ENCODE measurements around the gene GGT6.

GGT6 gene

GRCh38 chr17:4522661-4523060, 37.7 kb downstream of the GGT6 start:
- no peaks in the 10 kb centered on the region for H3K36me3 ChIP-seq (ENCODE audit: insufficient read depth, low read length)
- H3K9ac ChIP-seq (ENCODE audit: low read length) = no peak overlapping the region
- H3K4me1 ChIP-seq (ENCODE audit: insufficient read depth, low read length) = peaks cover 5% of the 10 kb centered on the region
- no peak overlapping the region for H3K27ac ChIP-seq (ENCODE audit: low read depth, low read length)
- no peaks in the 10 kb centered on the region for H3K27me3 ChIP-seq (ENCODE audit: control insufficient read depth in 1 of 2, insufficient read depth in 2 of 2, low read length in 2 of 2)
- no peaks in the 10 kb centered on the region for H3K9me3 ChIP-seq (ENCODE audit: low read length)
- H3K4me3 ChIP-seq (ENCODE audit: low read depth in 1 of 2, low read length in 2 of 2) = no peak overlapping the region

GRCh38 chr17:4520894-4521600, 39.3 kb downstream of the GGT6 start:
- no peak overlapping the region for H3K27ac ChIP-seq (ENCODE audit: low read depth, low read length)
- H3K36me3 ChIP-seq (ENCODE audit: insufficient read depth, low read length) = no peaks in the 10 kb centered on the region
- no peak overlapping the region for H3K4me3 ChIP-seq (ENCODE audit: low read depth in 1 of 2, low read length in 2 of 2)
- no peaks in the 10 kb centered on the region for H3K27me3 ChIP-seq (ENCODE audit: control insufficient read depth in 1 of 2, insufficient read depth in 2 of 2, low read length in 2 of 2)
- H3K9me3 ChIP-seq (ENCODE audit: low read length) = no peaks in the 10 kb centered on the region
- no peak overlapping the region for H3K9ac ChIP-seq (ENCODE audit: low read length)
- H3K4me1 ChIP-seq (ENCODE audit: insufficient read depth, low read length) = peaks cover 5% of the 10 kb centered on the region

GRCh38 chr17:4520060-4520893, 40.1 kb downstream of the GGT6 start:
- no peak overlapping the region for H3K9ac ChIP-seq (ENCODE audit: low read length)
- no peak overlapping the region for H3K27ac ChIP-seq (ENCODE audit: low read depth, low read length)
- H3K9me3 ChIP-seq (ENCODE audit: low read length) = no peaks in the 10 kb centered on the region
- peaks cover 5% of the 10 kb centered on the region for H3K4me1 ChIP-seq (ENCODE audit: insufficient read depth, low read length)
- no peaks in the 10 kb centered on the region for H3K36me3 ChIP-seq (ENCODE audit: insufficient read depth, low read length)
- no peak overlapping the region for H3K4me3 ChIP-seq (ENCODE audit: low read depth in 1 of 2, low read length in 2 of 2)
- no peaks in the 10 kb centered on the region for H3K27me3 ChIP-seq (ENCODE audit: control insufficient read depth in 1 of 2, insufficient read depth in 2 of 2, low read length in 2 of 2)

GRCh38 chr17:4519361-4519788, 41.0 kb downstream of the GGT6 start:
- Histone ChIP-seq H3K27ac (ENCODE audit: low read depth, low read length) (no peak overlapping the region), H3K4me3 (ENCODE audit: low read depth in 1 of 2, low read length in 2 of 2) (no peak overlapping the region), H3K4me1 (ENCODE audit: insufficient read depth, low read length) (peaks cover 5% of the 10 kb centered on the region), H3K9ac (ENCODE audit: low read length) (no peak overlapping the region), H3K9me3 (ENCODE audit: low read length) (no peaks in the 10 kb centered on the region), H3K36me3 (ENCODE audit: insufficient read depth, low read length) (no peaks in the 10 kb centered on the region), H3K27me3 (ENCODE audit: control insufficient read depth in 1 of 2, insufficient read depth in 2 of 2, low read length in 2 of 2) (no peaks in the 10 kb centered on the region)

- Histone ChIP-seq H3K27me3 (ENCODE audit: control insufficient read depth in 1 of 2, insufficient read depth in 2 of 2, low read length in 2 of 2) (no peaks in the 10 kb centered on the region), H3K9ac (ENCODE audit: low read length) (no peak overlapping the region), H3K4me3 (ENCODE audit: low read depth in 1 of 2, low read length in 2 of 2) (no peak overlapping the region), H3K27ac (ENCODE audit: low read depth, low read length) (no peak overlapping the region), H3K4me1 (ENCODE audit: insufficient read depth, low read length) (peaks cover 5% of the 10 kb centered on the region), H3K36me3 (ENCODE audit: insufficient read depth, low read length) (no peaks in the 10 kb centered on the region), H3K9me3 (ENCODE audit: low read length) (no peaks in the 10 kb centered on the region)
These were observed 41.5 kb downstream of the GGT6 start for GRCh38 chr17:4518901-4519300.

GRCh38 chr17:4516735-4517134, 43.6 kb downstream of the GGT6 start:
- H3K27ac ChIP-seq (ENCODE audit: low read depth, low read length) = no peak overlapping the region
- H3K27me3 ChIP-seq (ENCODE audit: control insufficient read depth in 1 of 2, insufficient read depth in 2 of 2, low read length in 2 of 2) = no peaks in the 10 kb centered on the region
- no peaks in the 10 kb centered on the region for H3K9me3 ChIP-seq (ENCODE audit: low read length)
- no peak overlapping the region for H3K9ac ChIP-seq (ENCODE audit: low read length)
- H3K4me1 ChIP-seq (ENCODE audit: insufficient read depth, low read length) = peaks cover 5% of the 10 kb centered on the region
- H3K4me3 ChIP-seq (ENCODE audit: low read depth in 1 of 2, low read length in 2 of 2) = no peak overlapping the region
- H3K36me3 ChIP-seq (ENCODE audit: insufficient read depth, low read length) = no peaks in the 10 kb centered on the region

GRCh38 chr17:4515501-4515900, 44.9 kb downstream of the GGT6 start:
- no peak overlapping the region for H3K9ac ChIP-seq (ENCODE audit: low read length)
- H3K27ac ChIP-seq (ENCODE audit: low read depth, low read length) = no peak overlapping the region
- H3K4me1 ChIP-seq (ENCODE audit: insufficient read depth, low read length) = no peaks in the 10 kb centered on the region
- H3K36me3 ChIP-seq (ENCODE audit: insufficient read depth, low read length) = no peaks in the 10 kb centered on the region
- H3K4me3 ChIP-seq (ENCODE audit: low read depth in 1 of 2, low read length in 2 of 2) = no peak overlapping the region
- no peaks in the 10 kb centered on the region for H3K9me3 ChIP-seq (ENCODE audit: low read length)
- no peaks in the 10 kb centered on the region for H3K27me3 ChIP-seq (ENCODE audit: control insufficient read depth in 1 of 2, insufficient read depth in 2 of 2, low read length in 2 of 2)

- Histone ChIP-seq H3K27ac (ENCODE audit: low read depth, low read length) (no peak overlapping the region), H3K36me3 (ENCODE audit: insufficient read depth, low read length) (no peaks in the 10 kb centered on the region), H3K9ac (ENCODE audit: low read length) (no peak overlapping the region), H3K9me3 (ENCODE audit: low read length) (no peaks in the 10 kb centered on the region), H3K4me3 (ENCODE audit: low read depth in 1 of 2, low read length in 2 of 2) (no peak overlapping the region), H3K27me3 (ENCODE audit: control insufficient read depth in 1 of 2, insufficient read depth in 2 of 2, low read length in 2 of 2) (no peaks in the 10 kb centered on the region), H3K4me1 (ENCODE audit: insufficient read depth, low read length) (no peaks in the 10 kb centered on the region)
These were observed 45.6 kb downstream of the GGT6 start for GRCh38 chr17:4514779-4515178.

GRCh38 chr17:4514206-4514605, 46.2 kb downstream of the GGT6 start:
- no peak overlapping the region for H3K27ac ChIP-seq (ENCODE audit: low read depth, low read length)
- no peaks in the 10 kb centered on the region for H3K9me3 ChIP-seq (ENCODE audit: low read length)
- no peaks in the 10 kb centered on the region for H3K36me3 ChIP-seq (ENCODE audit: insufficient read depth, low read length)
- H3K27me3 ChIP-seq (ENCODE audit: control insufficient read depth in 1 of 2, insufficient read depth in 2 of 2, low read length in 2 of 2) = no peaks in the 10 kb centered on the region
- no peaks in the 10 kb centered on the region for H3K4me1 ChIP-seq (ENCODE audit: insufficient read depth, low read length)
- H3K4me3 ChIP-seq (ENCODE audit: low read depth in 1 of 2, low read length in 2 of 2) = no peak overlapping the region
- H3K9ac ChIP-seq (ENCODE audit: low read length) = no peak overlapping the region

GRCh38 chr17:4513113-4514032, 47.0 kb downstream of the GGT6 start:
- H3K4me1 ChIP-seq (ENCODE audit: insufficient read depth, low read length) = no peaks in the 10 kb centered on the region
- H3K36me3 ChIP-seq (ENCODE audit: insufficient read depth, low read length) = no peaks in the 10 kb centered on the region
- H3K27me3 ChIP-seq (ENCODE audit: control insufficient read depth in 1 of 2, insufficient read depth in 2 of 2, low read length in 2 of 2) = no peaks in the 10 kb centered on the region
- no peak overlapping the region for H3K27ac ChIP-seq (ENCODE audit: low read depth, low read length)
- no peaks in the 10 kb centered on the region for H3K9me3 ChIP-seq (ENCODE audit: low read length)
- no peak overlapping the region for H3K4me3 ChIP-seq (ENCODE audit: low read depth in 1 of 2, low read length in 2 of 2)
- H3K9ac ChIP-seq (ENCODE audit: low read length) = no peak overlapping the region
